Fibroblast of lung (primary cell): ENCODE measurements around the gene NR2F1-AS1. TPM values are rescaled to one million over a fixed set of nuclear protein-coding genes. Genes with fewer than 3 reads are reported as not detected.

Experiments
- DNase-seq, 2 donors: peaks; one replicate each; pipeline versions ENCODE4 v3.0.0 to v3.0.0-alpha.2; 2010; ENCODE audit warnings: low read depth in 2 of 2
- H2AFZ ChIP-seq: 2 replicates; pipeline ENCODE4 v1.5.1; 2012; ENCODE audit warnings: low read length, control low read depth, inconsistent platforms
- H3K27ac ChIP-seq: 2 replicates; pipeline ENCODE4 v1.5.1; 2011; ENCODE audit warnings: low read length, control low read depth; ENCODE audit not compliant: insufficient read depth
- H3K27me3 ChIP-seq: 2 replicates; pipeline ENCODE4 v1.5.1; 2011; ENCODE audit warnings: mild to moderate bottlenecking, low read length; ENCODE audit not compliant: control insufficient read depth, insufficient read depth
- H3K36me3 ChIP-seq: 2 replicates; pipeline ENCODE4 v1.5.1; 2011; ENCODE audit warnings: low read length; ENCODE audit not compliant: control insufficient read depth, insufficient read depth
- H3K4me1 ChIP-seq: 2 replicates; pipeline ENCODE4 v1.5.1; 2011; ENCODE audit warnings: low read length; ENCODE audit not compliant: control insufficient read depth, insufficient read depth; ENCODE audit errors: extremely low read depth
- H3K4me2 ChIP-seq: 2 replicates; pipeline ENCODE4 v1.5.1; 2011; ENCODE audit warnings: low read length, control low read depth; ENCODE audit not compliant: insufficient read depth; ENCODE audit errors: extremely low read depth
- H3K4me3 ChIP-seq, 4 experiments: fragments of 200-600 bp in 1 of 4; sonication (generic) in 1 of 4; replicated peaks in 1 of 4; 2 replicates each; pipeline ENCODE4 v1.5.1; 2011 to 2016; ENCODE audit warnings: low read length in 4 of 4, low read depth in 3 of 4, mild to moderate bottlenecking in 3 of 4, control low read depth in 2 of 4, inconsistent platforms in 1 of 4, mixed read lengths in 1 of 4; ENCODE audit not compliant: insufficient read depth in 1 of 4; ENCODE audit errors: control extremely low read depth in 1 of 4
- H3K79me2 ChIP-seq: 2 replicates; pipeline ENCODE4 v1.5.1; 2012; ENCODE audit warnings: mild to moderate bottlenecking, low read length, inconsistent platforms; ENCODE audit not compliant: control insufficient read depth, insufficient read depth
- H3K9ac ChIP-seq: 2 replicates; pipeline ENCODE4 v1.5.1; 2011; ENCODE audit warnings: mild to moderate bottlenecking, low read length, control low read depth; ENCODE audit not compliant: insufficient read depth
- H3K9me3 ChIP-seq: 2 replicates; pipeline ENCODE4 v1.5.1; 2012; ENCODE audit warnings: low read depth, low read length; ENCODE audit not compliant: control insufficient read depth, insufficient read depth
- H4K20me1 ChIP-seq: 2 replicates; pipeline ENCODE4 v1.5.1; 2011; ENCODE audit warnings: low read length; ENCODE audit not compliant: control insufficient read depth, insufficient read depth; ENCODE audit errors: extremely low read depth
- CTCF ChIP-seq, 2 donors: IDR thresholded peaks in 1 of 2; conservative IDR thresholded peaks in 1 of 2; 1 replicate in 1 of 2; 2 replicates in 1 of 2; pipeline ENCODE4 v1.5.1; 2011 to 2012; ENCODE audit warnings: low read length in 2 of 2, control low read depth in 1 of 2, inconsistent platforms in 1 of 2, low read depth in 1 of 2, mild to moderate bottlenecking in 1 of 2
- EZH2 ChIP-seq: IDR thresholded peaks from 2 replicates; pipeline ENCODE4 v1.5.1; 2012; ENCODE audit warnings: low read length, control low read depth, mild to moderate bottlenecking; ENCODE audit errors: missing control alignments
- polyA plus RNA-seq, 2 donors: library from polyadenylated mRNA; depleted of rRNA in 1 of 2; stranded (reverse) in 1 of 2; unstranded in 1 of 2; fragments of >200 nt; gene quantifications; 2 replicates each; pipeline ENCODE4 v1.2.1, GENCODE V29; 2011 to 2012; ENCODE audit warnings: missing spikeins in 1 of 2
- total RNA-seq: library from RNA; depleted of rRNA; stranded (reverse); fragments of >200 nt; gene quantifications from 2 replicates; pipeline ENCODE4 v1.2.1, GENCODE V29; 2014

Gene NR2F1-AS1
- total and polyA plus RNA-seq, 2 donors (not counting 1 experiment from before 2014, with no cell fraction given): 29.6 to 44.6 TPM

- no peak overlapping the region for H3K4me3 ChIP-seq
- H3K79me2 ChIP-seq: no peaks in the 10 kb centered on the region
- H3K36me3 ChIP-seq: no peaks in the 10 kb centered on the region
- H3K9ac ChIP-seq: no peak overlapping the region
- H3K9me3 ChIP-seq: no peaks in the 10 kb centered on the region
- no peak overlapping the region for H3K4me2 ChIP-seq
- no peak overlapping the region for H3K27ac ChIP-seq
- H3K4me1 ChIP-seq: no peaks in the 10 kb centered on the region
- DNase-seq: no peak
- TF ChIP-seq CTCF (conservative IDR thresholded peaks at IDR 0.05 in 1 of 2, IDR thresholded peaks at IDR 0.05 in 1 of 2; ENCODE audit: low read depth in 1 of 2, low read length in 2 of 2) (no peak), EZH2 (no peak)
- no peaks in the 10 kb centered on the region for H4K20me1 ChIP-seq
- no peaks in the 10 kb centered on the region for H3K27me3 ChIP-seq
- no peak overlapping the region for H2AFZ ChIP-seq
Measured at GRCh38 chr5:93417490-93417889, 163.5 kb downstream of the NR2F1-AS1 start.

GRCh38 chr5:93415819-93416218 is 165.2 kb downstream of the NR2F1-AS1 start:
- H3K79me2 ChIP-seq: no peaks in the 10 kb centered on the region
- no peak overlapping the region for H3K9ac ChIP-seq
- no peaks in the 10 kb centered on the region for H3K36me3 ChIP-seq
- H3K4me1 ChIP-seq: no peaks in the 10 kb centered on the region
- H3K9me3 ChIP-seq: no peaks in the 10 kb centered on the region
- TF ChIP-seq EZH2 (no peak), CTCF (conservative IDR thresholded peaks at IDR 0.05 in 1 of 2, IDR thresholded peaks at IDR 0.05 in 1 of 2; ENCODE audit: low read depth in 1 of 2, low read length in 2 of 2) (no peak)
- H3K27me3 ChIP-seq: no peaks in the 10 kb centered on the region
- H3K4me3 ChIP-seq: no peak overlapping the region
- no peak overlapping the region for H3K4me2 ChIP-seq
- no peak overlapping the region for H2AFZ ChIP-seq
- no peaks in the 10 kb centered on the region for H4K20me1 ChIP-seq
- H3K27ac ChIP-seq: no peak overlapping the region
- DNase-seq: no peak

GRCh38 chr5:93411716-93412115 is 169.3 kb downstream of the NR2F1-AS1 start:
- peaks cover 4% of the 10 kb centered on the region for H3K4me1 ChIP-seq
- no peak overlapping the region for H3K4me2 ChIP-seq
- H3K36me3 ChIP-seq: no peaks in the 10 kb centered on the region
- no peak overlapping the region for H3K27ac ChIP-seq
- no peaks in the 10 kb centered on the region for H4K20me1 ChIP-seq
- no peaks in the 10 kb centered on the region for H3K27me3 ChIP-seq
- no peak overlapping the region for H2AFZ ChIP-seq
- H3K4me3 ChIP-seq: no peak overlapping the region
- no peak for TF ChIP-seq CTCF (conservative IDR thresholded peaks at IDR 0.05 in 1 of 2, IDR thresholded peaks at IDR 0.05 in 1 of 2; ENCODE audit: low read depth in 1 of 2, low read length in 2 of 2)
- no peak for TF ChIP-seq EZH2
- DNase-seq: no peak
- H3K79me2 ChIP-seq: no peaks in the 10 kb centered on the region
- no peaks in the 10 kb centered on the region for H3K9me3 ChIP-seq
- H3K9ac ChIP-seq: no peak overlapping the region
